ENCODE results near the gene RUFY4. TPM values are rescaled to one million over a fixed set of nuclear protein-coding genes. Genes with fewer than 3 reads are reported as not detected.
A peak's percentile ranks its signal among the peaks of the same experiment; 100 is the strongest.
"Not testable (repeated sequence)": the region's sequence is repeated elsewhere in the genome, so short reads cannot be mapped to it uniquely, and the experiment has no call there.

Gene RUFY4
- total RNA-seq, 2 experiments from 2014 or later, result 1.2 to 1.8 TPM

GRCh38 chr2:218033590-218034496 lies 35.2 kb upstream of the RUFY4 start:
- DNase-seq, result no peak
- Mint-ChIP-seq H3K27ac (no peak overlapping the region), H3K36me3 (ENCODE audit: low read depth) (no peaks in the 10 kb centered on the region), H3K9me3 (no peaks in the 10 kb centered on the region), H3K4me1 (ENCODE audit: low read depth) (peaks cover 3% of the 10 kb centered on the region), H3K27me3 (ENCODE audit: low read depth) (no peaks in the 10 kb centered on the region), H3K4me3 (peak overlapping the region; percentile 58)
- intact Hi-C loops (cut with micrococcal nuclease), result loop anchor here (1.0 to 2.0 kb wide), 5 partner anchors 24 to 249 kb away; partner anchors contain the start of gene RUFY4
- CTCF ChIA-PET, result interaction anchor here (0.7 to 2.8 kb wide), 10 partner anchors 7 to 248 kb away, joined by 3 to 13 read pairs (median 7); no protein-coding TSS in a partner anchor

- H3K36me3 Mint-ChIP-seq (ENCODE audit: low read depth); H3K27me3 Mint-ChIP-seq (ENCODE audit: low read depth); H3K4me1 Mint-ChIP-seq (ENCODE audit: low read depth); H3K27ac Mint-ChIP-seq; H3K9me3 Mint-ChIP-seq: not testable (repeated sequence)
- intact Hi-C loops (cut with micrococcal nuclease), result loop anchor here (1.0 to 2.0 kb wide), 5 partner anchors 24 to 249 kb away; partner anchors contain the start of gene RUFY4
- DNase-seq, result peak; percentile 78
- CTCF ChIA-PET, result interaction anchor here (0.7 to 2.8 kb wide), 6 partner anchors 8 to 248 kb away, joined by 3 to 13 read pairs (median 7); no protein-coding TSS in a partner anchor
- H3K4me3 Mint-ChIP-seq, result peak overlapping the region; percentile 58
Measured at GRCh38 chr2:218034497-218035213, 34.4 kb upstream of the RUFY4 start.

GRCh38 chr2:218035463-218036100 lies 33.5 kb upstream of the RUFY4 start:
- Mint-ChIP-seq H3K36me3 (ENCODE audit: low read depth) (no peaks in the 10 kb centered on the region), H3K27ac (no peak overlapping the region), H3K27me3 (ENCODE audit: low read depth) (peaks cover under 1% of the 10 kb centered on the region), H3K9me3 (no peaks in the 10 kb centered on the region), H3K4me3 (peak overlapping the region; percentile 58), H3K4me1 (ENCODE audit: low read depth) (peaks cover 3% of the 10 kb centered on the region)
- intact Hi-C loops (cut with micrococcal nuclease), result loop anchor here (2.0 kb wide), 3 partner anchors 33 to 149 kb away; partner anchors contain the start of gene RUFY4
- CTCF ChIA-PET, result interaction anchor here (0.9 to 2.8 kb wide), 7 partner anchors 7 to 249 kb away, joined by 3 to 13 read pairs (median 7); no protein-coding TSS in a partner anchor
- no peak for DNase-seq

- Mint-ChIP-seq H3K27me3 (ENCODE audit: low read depth) (peaks cover 2% of the 10 kb centered on the region), H3K27ac (no peak overlapping the region), H3K4me1 (ENCODE audit: low read depth) (peaks cover 5% of the 10 kb centered on the region), H3K9me3 (no peaks in the 10 kb centered on the region), H3K4me3 (no peak overlapping the region), H3K36me3 (ENCODE audit: low read depth) (no peaks in the 10 kb centered on the region)
- DNase-seq, result no peak
- CTCF ChIA-PET, result interaction anchor here (0.9 to 1.7 kb wide), 2 partner anchors 35 to 246 kb away, joined by 3 to 6 read pairs; no protein-coding TSS in a partner anchor
- intact Hi-C loops (cut with micrococcal nuclease), result loop anchor here (2.0 kb wide), 1 partner anchor 150 kb away; no protein-coding TSS in a partner anchor
Measured at GRCh38 chr2:218036371-218036770, 32.7 kb upstream of the RUFY4 start.

GRCh38 chr2:218039171-218039570 lies 29.9 kb upstream of the RUFY4 start:
- DNase-seq, result no peak
- intact Hi-C loops (cut with micrococcal nuclease), result no loop called here
- H3K27ac Mint-ChIP-seq, result no peak overlapping the region
- H3K4me3 Mint-ChIP-seq, result no peak overlapping the region
- H3K36me3 Mint-ChIP-seq (ENCODE audit: low read depth), result peaks cover 2% of the 10 kb centered on the region
- H3K27me3 Mint-ChIP-seq (ENCODE audit: low read depth), result peaks cover 2% of the 10 kb centered on the region
- peaks cover 2% of the 10 kb centered on the region for H3K9me3 Mint-ChIP-seq
- H3K4me1 Mint-ChIP-seq (ENCODE audit: low read depth), result peaks cover 10% of the 10 kb centered on the region
- CTCF ChIA-PET, result interaction anchor here (1.1 to 2.8 kb wide), 3 partner anchors 30 to 253 kb away, joined by 4 to 15 read pairs (median 12); partner anchors contain the start of gene RUFY4

GRCh38 chr2:218040883-218041282 lies 28.2 kb upstream of the RUFY4 start:
- Mint-ChIP-seq H3K27me3 (ENCODE audit: low read depth) (peaks cover 2% of the 10 kb centered on the region), H3K4me1 (ENCODE audit: low read depth) (peaks cover 9% of the 10 kb centered on the region), H3K9me3 (peaks cover 8% of the 10 kb centered on the region), H3K27ac (no peak overlapping the region), H3K36me3 (ENCODE audit: low read depth) (peaks cover 6% of the 10 kb centered on the region), H3K4me3 (no peak overlapping the region)
- CTCF ChIA-PET, result interaction anchor here (0.9 to 2.7 kb wide), 5 partner anchors 8 to 252 kb away, joined by 3 to 12 read pairs (median 9); no protein-coding TSS in a partner anchor
- intact Hi-C loops (cut with micrococcal nuclease), result no loop called here
- DNase-seq, result no peak

GRCh38 chr2:218041302-218042168 lies 27.5 kb upstream of the RUFY4 start:
- peak overlapping the region; percentile 57 for H3K27ac Mint-ChIP-seq
- peaks cover 8% of the 10 kb centered on the region for H3K9me3 Mint-ChIP-seq
- peaks cover 2% of the 10 kb centered on the region for H3K27me3 Mint-ChIP-seq (ENCODE audit: low read depth)
- H3K36me3 Mint-ChIP-seq (ENCODE audit: low read depth), result peaks cover 6% of the 10 kb centered on the region
- CTCF ChIA-PET, result interaction anchor here (0.6 to 2.7 kb wide), 9 partner anchors 9 to 256 kb away, joined by 3 to 12 read pairs (median 7); partner anchors contain the start of gene RUFY4
- no peak overlapping the region for H3K4me3 Mint-ChIP-seq
- no peak for DNase-seq
- H3K4me1 Mint-ChIP-seq (ENCODE audit: low read depth), result peaks cover 9% of the 10 kb centered on the region
- intact Hi-C loops (cut with micrococcal nuclease), result no loop called here

- no peak overlapping the region for H3K4me3 Mint-ChIP-seq
- H3K27ac Mint-ChIP-seq, result no peak overlapping the region
- peaks cover 8% of the 10 kb centered on the region for H3K9me3 Mint-ChIP-seq
- DNase-seq, result no peak
- CTCF ChIA-PET, result interaction anchor here (1.2 to 2.6 kb wide), 4 partner anchors 8 to 258 kb away, joined by 6 to 9 read pairs (median 7); partner anchors contain the start of gene RUFY4
- H3K4me1 Mint-ChIP-seq (ENCODE audit: low read depth), result peaks cover 9% of the 10 kb centered on the region
- intact Hi-C loops (cut with micrococcal nuclease), result no loop called here
- peaks cover 6% of the 10 kb centered on the region for H3K36me3 Mint-ChIP-seq (ENCODE audit: low read depth)
- peaks cover 2% of the 10 kb centered on the region for H3K27me3 Mint-ChIP-seq (ENCODE audit: low read depth)
Measured at GRCh38 chr2:218043100-218043499, 26.0 kb upstream of the RUFY4 start.

GRCh38 chr2:218043701-218044109 lies 25.3 kb upstream of the RUFY4 start:
- peaks cover 9% of the 10 kb centered on the region for H3K9me3 Mint-ChIP-seq
- no peak overlapping the region for H3K4me3 Mint-ChIP-seq
- no peak for DNase-seq
- H3K36me3 Mint-ChIP-seq (ENCODE audit: low read depth), result peaks cover 6% of the 10 kb centered on the region
- intact Hi-C loops (cut with micrococcal nuclease), result no loop called here
- peaks cover 2% of the 10 kb centered on the region for H3K27me3 Mint-ChIP-seq (ENCODE audit: low read depth)
- no peak overlapping the region for H3K27ac Mint-ChIP-seq
- peaks cover 9% of the 10 kb centered on the region for H3K4me1 Mint-ChIP-seq (ENCODE audit: low read depth)
- CTCF ChIA-PET, result interaction anchor here (1.2 to 2.6 kb wide), 3 partner anchors 9 to 255 kb away, joined by 6 to 9 read pairs (median 7); partner anchors contain the start of gene RUFY4

GRCh38 chr2:218044599-218044998 lies 24.5 kb upstream of the RUFY4 start:
- H3K36me3 Mint-ChIP-seq (ENCODE audit: low read depth); H3K27me3 Mint-ChIP-seq (ENCODE audit: low read depth); intact Hi-C loops (cut with micrococcal nuclease); H3K4me1 Mint-ChIP-seq (ENCODE audit: low read depth); DNase-seq; H3K27ac Mint-ChIP-seq; H3K4me3 Mint-ChIP-seq: not testable (repeated sequence)
- H3K9me3 Mint-ChIP-seq, result peaks cover 12% of the 10 kb centered on the region
- CTCF ChIA-PET, result interaction anchor here (2.6 kb wide), 1 partner anchor 256 kb away, joined by 9 read pairs; no protein-coding TSS in a partner anchor

- Mint-ChIP-seq H3K4me3 (no peak overlapping the region), H3K4me1 (ENCODE audit: low read depth) (peaks cover 7% of the 10 kb centered on the region), H3K27ac (no peak overlapping the region), H3K9me3 (peaks cover 20% of the 10 kb centered on the region), H3K36me3 (ENCODE audit: low read depth) (peaks cover 12% of the 10 kb centered on the region), H3K27me3 (ENCODE audit: low read depth) (peaks cover 5% of the 10 kb centered on the region)
- CTCF ChIA-PET, result interaction anchor here (0.6 kb wide), 2 partner anchors 50 to 476 kb away, joined by 3 to 4 read pairs; no protein-coding TSS in a partner anchor
- no peak for DNase-seq
- intact Hi-C loops (cut with micrococcal nuclease), result no loop called here
Measured at GRCh38 chr2:218046238-218046637, 22.8 kb upstream of the RUFY4 start.
